Activated CD4-positive, CD25-positive, alpha-beta regulatory T cell (primary cell): ENCODE data around the gene ZDHHC18.

Experiments used
- DNase-seq, 4 experiments: peaks; one replicate each; lab custom pipeline; 2025; lab: John Stamatoyannopoulos, UW

ZDHHC18 gene

GRCh38 chr1:26826261-26827105 is at the start of gene ZDHHC18:
ZDHHC18 (plus strand) TSS chr1:26826688; CDS start chr1:26826805, 117 bp downstream.
- peak; percentile 34 to 66 (median 54) for DNase-seq

- DNase-seq = no peak
Measured at GRCh38 chr1:26779098-26779668, 47.3 kb upstream of the ZDHHC18 start.

GRCh38 chr1:26780344-26780957 is 46.0 kb upstream of the ZDHHC18 start:
- no peak for DNase-seq

GRCh38 chr1:26781206-26781825 is 45.2 kb upstream of the ZDHHC18 start:
- no peak for DNase-seq

GRCh38 chr1:26782521-26783212 is 43.8 kb upstream of the ZDHHC18 start:
- no peak for DNase-seq

- no peak for DNase-seq
Measured at GRCh38 chr1:26783646-26784022, 42.9 kb upstream of the ZDHHC18 start.

DNA sequence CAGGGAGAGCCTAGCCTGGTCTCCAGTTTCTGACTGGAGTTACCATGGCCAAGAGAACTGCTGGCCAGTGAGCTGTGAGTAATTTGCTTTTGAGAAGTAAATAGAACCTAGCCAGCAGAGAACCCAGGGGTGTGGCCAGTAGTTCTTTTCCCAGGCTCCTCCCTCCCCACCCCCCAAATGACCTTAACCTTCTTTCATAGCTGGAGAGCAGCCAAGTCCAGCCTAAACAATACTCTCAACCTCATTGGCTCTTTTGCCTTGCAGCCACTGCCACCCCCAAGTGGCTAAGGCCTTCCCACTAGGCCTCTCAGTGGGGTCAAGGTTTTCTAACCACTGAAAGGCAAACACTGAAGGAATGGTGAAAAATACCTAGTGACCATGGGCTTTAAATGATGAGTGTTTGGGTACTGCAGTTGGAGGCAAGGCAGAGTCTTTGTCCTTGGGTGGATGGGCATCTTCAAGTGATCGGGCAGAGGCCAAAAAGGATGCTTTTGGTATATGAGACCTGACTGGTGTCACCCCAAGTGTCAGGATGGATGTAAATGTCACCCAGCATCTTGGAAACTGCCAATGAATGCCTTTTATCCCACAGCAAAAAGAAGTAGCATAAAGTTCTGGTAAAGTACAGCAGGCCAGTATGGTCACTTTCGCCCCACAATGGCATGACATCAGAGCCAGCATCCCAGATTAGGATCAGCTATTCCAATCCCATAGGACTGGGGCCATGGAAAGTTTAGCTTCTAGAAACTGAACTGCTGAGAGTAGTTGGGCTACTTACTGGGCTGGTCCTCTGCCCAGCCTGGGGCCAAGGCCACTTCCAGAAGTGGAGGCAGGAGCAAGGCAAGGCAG is 42.2 kb upstream of the ZDHHC18 start:
- no peak for DNase-seq

DNA sequence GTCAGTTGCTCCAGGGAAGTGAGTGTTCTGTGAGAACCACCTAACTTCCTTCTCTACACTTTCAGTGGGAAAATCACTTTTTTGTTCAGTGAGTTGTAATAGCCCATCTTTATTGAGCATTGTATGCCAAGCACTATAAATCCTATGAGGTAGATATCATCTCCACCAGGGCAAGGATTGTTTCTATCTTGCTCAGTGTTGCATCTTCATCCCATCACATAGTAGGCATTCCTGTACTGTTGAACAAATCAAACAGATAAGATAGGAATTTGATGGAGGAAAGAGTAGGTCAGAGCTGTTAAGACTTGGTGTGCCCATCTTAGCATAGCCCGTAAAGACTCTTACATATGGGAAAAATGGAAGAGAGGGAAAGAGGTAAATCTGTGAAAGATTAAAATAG is 41.6 kb upstream of the ZDHHC18 start:
- DNase-seq = no peak

GRCh38 chr1:26785611-26786436 is 40.7 kb upstream of the ZDHHC18 start:
- no peak for DNase-seq

DNA sequence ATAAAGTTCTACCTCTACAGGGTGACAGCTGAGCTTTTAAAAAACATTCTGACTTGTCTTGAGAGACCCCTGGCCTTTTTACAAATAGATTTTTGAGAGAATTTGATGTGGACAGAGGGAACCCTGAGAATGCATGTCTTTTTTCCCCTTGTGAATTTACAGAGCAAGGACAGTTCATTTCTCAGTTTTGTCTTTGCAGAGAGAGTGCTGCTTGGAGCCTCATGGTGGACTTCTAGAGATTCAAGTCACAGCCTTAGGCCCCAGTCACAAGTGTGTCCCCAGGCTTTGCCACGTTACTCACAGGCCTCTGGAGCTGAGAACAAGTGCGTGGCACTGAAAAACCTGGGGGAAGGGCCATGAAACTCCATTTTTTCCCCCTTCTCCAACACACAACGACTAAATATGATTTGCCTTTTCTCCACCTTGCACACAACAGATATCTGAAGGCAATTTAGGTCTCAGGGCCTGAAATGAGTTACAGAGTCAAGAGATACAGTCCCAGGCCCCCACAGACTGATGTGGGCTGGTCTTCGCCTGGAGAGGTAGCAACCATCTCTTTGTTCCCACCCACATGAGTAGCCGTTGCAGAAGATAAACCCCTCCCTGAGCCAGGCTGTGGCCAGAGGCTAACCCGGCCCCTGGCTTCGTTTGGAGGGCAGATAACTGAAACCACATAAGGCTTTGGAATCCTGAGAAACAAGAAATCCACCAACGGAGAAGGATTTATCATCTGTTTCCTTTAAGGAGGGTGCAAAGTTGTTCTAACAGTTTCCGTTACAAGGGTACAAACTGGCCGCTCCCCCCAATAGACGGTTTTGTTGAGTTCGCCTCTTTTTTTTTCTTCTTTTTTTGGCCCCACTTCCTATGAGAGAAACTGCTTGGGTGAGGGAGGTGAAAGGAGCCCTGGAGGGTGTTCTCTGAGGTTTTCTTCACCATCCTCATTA is 39.8 kb upstream of the ZDHHC18 start:
- DNase-seq = no peak

DNA sequence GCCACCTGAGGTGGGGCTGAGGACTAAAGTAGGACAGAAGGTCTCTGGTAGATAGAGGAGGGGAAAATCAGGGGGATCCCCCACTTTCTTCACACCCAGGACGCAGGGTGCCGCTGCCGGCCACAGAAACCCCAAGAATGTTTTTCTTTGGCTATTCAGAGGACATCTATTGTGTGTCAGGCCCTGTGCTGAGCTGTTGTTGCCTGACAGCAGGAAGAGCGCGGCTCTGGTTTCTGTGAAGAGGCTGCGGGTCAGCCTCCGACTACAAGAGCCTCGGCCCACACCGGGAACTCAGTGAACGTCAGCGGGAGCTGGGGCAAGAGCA is 39.1 kb upstream of the ZDHHC18 start:
- DNase-seq = peak in 1 of 4 experiments; percentile 41

GRCh38 chr1:26787706-26788514 is 38.6 kb upstream of the ZDHHC18 start, which contains the start of gene PIGV:
PIGV (plus strand) TSS chr1:26787950; CDS start chr1:26790816, 2,866 bp downstream.
- peak; percentile 77 to 84 (median 82) for DNase-seq

DNA sequence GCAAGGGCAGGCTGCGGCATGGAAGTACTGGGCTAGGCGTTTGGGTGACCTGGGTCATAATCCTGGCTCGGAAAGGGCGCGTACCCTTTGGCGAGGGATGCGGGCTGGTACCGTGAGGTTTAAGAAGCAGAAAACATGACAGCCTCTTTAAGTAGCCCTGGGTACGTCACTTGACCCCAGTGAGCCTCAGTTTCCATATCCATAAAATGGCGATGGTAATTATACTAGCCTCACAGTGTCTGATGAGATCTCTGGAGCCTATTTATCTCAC is 38.0 kb upstream of the ZDHHC18 start:
- DNase-seq = no peak

DNA sequence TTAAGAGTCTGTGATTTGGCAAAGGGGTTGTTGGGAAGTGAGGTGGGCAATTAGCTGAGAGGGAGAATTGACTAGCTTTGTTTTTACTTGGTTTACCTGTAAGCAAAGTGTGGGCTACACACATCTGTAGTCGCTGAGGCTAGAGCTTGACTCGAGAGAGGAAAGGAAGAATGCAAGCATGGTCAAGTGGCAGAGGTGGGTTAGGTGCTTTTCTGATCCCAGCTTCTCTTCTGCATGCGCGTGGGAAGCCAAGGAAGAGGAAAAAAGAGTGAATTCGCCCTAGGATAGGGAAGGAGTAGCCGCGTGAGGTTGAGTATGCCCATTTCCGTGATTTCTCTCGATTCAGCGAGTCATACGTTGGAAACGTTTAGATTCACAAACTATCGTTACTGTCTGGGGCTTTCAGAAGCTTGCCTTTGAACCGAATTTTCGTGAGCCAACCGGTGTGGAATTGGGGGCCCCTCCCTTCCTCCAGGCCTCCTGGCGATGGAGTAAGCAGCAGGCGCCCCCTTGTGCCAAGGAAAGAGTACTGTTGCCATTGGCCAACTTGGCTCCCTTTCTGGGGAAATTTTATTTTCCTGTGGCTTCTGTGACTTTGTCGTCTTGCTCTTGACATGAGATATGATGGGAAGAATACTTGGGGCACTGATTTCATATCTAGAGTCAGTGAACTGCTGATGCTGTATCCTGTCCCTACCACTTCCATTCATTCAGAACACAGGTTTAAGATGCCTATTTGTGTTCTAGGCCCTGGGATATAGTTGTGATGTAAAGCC is 37.5 kb upstream of the ZDHHC18 start:
- peak; percentile 64 to 75 (median 70) for DNase-seq

DNA sequence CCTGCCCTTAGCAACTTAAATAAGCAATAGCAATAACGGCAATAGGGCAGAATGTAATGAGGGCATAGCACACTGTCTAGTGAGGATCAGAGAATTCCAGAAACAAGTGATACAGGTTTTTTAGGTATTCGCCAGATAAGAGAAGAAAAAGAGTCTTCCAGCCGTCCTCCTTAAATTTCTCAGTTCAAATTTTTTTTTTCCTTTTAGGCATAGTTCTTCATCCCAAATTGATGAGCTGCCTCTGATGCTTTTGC is 36.9 kb upstream of the ZDHHC18 start:
- DNase-seq = no peak

GRCh38 chr1:26789931-26790330 is 36.6 kb upstream of the ZDHHC18 start:
- no peak for DNase-seq

- no peak for DNase-seq
Measured at GRCh38 chr1:26790551-26790953, 35.9 kb upstream of the ZDHHC18 start.

- DNase-seq = no peak
Measured at GRCh38 chr1:26791148-26791547, 35.3 kb upstream of the ZDHHC18 start.
